ENCODE results near the gene TXLNG.
A peak's percentile ranks its signal among the peaks of the same experiment; 100 is the strongest.

The TXLNG gene

DNA sequence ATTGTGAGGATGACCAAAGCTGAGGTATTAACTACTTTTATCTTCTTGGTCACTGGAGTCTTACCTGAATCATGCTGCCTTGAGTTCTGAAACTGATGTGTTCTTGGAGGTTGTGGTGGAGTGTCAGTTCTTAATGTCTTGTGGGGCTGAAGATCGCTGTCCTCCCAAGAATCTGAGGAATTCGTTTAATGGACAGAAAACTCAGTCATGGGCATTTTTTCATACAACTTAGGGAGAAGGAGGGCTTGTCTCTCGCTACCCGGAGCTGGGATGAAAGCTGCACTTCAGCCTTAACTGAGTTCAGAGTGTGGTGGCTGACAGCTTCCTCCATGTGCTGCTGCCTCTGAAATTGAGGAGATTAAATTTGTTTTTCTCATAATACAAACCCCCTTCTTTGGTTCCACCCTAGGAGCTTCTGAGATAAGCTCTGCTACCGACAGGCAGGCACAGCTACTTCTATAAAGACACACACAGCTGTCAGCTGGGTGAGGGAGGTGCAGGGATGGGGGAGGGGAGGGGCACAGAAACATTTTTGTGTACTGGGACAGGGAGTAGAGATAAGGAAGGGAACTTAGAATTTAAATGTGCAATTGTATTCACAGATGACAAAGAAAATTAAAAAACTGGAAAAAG, 53.1 kb downstream of the TXLNG start:
- Histone ChIP-seq H3K36me3 (ENCODE audit: control insufficient read depth, insufficient read depth, low read length, severe bottlenecking) (peaks cover 96% of the 10 kb centered on the region), H3K4me1 (ENCODE audit: control insufficient read depth, insufficient read depth, low read length) (peaks cover 46% of the 10 kb centered on the region), H3K4me3 (ENCODE audit: low read length) (no peak overlapping the region), H3K27me3 (replicated peaks; ENCODE audit: control insufficient read depth, insufficient read depth, low read length) (no peaks in the 10 kb centered on the region), H3K9me3 (ENCODE audit: control insufficient read depth, low read length) (no peaks in the 10 kb centered on the region), H3K9ac (ENCODE audit: low read length) (peak overlapping the region; percentile 67)
- DNase-seq (ENCODE audit: low read depth) = no peak

DNA sequence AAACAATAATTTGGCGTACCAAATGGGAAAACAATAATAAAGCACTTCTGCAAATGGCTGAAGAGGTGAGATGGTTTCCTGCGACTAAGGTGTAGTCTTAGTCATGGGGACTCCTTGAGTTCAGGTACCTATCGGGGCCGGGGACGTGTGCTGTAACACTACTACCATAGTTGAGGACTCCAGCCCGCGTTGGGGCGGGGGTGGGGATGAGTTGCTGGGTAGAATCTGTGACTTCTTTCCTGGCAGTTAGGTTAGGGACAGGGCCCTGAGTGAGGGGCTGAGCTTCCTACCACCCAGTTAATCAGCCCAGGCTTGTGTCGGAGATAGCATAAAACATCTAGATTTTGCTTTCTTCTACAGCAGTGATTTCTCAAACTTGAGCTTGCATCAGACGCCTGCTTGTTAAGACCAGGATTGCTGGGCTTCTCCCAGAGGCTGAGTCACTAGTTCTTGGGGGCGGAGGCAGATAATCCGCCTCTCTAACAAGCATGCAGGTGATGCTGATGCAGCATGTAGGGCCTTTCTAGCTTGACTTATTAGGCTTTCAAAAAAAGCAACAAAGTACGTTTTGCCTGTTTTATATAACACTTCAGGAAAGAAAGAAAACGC, 53.7 kb downstream of the TXLNG start:
- no peaks in the 10 kb centered on the region for H3K27me3 ChIP-seq (replicated peaks; ENCODE audit: control insufficient read depth, insufficient read depth, low read length)
- no peaks in the 10 kb centered on the region for H3K9me3 ChIP-seq (ENCODE audit: control insufficient read depth, low read length)
- peak; percentile 77 for DNase-seq (ENCODE audit: low read depth)
- peaks cover 96% of the 10 kb centered on the region for H3K36me3 ChIP-seq (ENCODE audit: control insufficient read depth, insufficient read depth, low read length, severe bottlenecking)
- H3K9ac ChIP-seq (ENCODE audit: low read length) = peak overlapping the region; percentile 67
- peaks cover 46% of the 10 kb centered on the region for H3K4me1 ChIP-seq (ENCODE audit: control insufficient read depth, insufficient read depth, low read length)
- H3K4me3 ChIP-seq (ENCODE audit: low read length) = no peak overlapping the region

DNA sequence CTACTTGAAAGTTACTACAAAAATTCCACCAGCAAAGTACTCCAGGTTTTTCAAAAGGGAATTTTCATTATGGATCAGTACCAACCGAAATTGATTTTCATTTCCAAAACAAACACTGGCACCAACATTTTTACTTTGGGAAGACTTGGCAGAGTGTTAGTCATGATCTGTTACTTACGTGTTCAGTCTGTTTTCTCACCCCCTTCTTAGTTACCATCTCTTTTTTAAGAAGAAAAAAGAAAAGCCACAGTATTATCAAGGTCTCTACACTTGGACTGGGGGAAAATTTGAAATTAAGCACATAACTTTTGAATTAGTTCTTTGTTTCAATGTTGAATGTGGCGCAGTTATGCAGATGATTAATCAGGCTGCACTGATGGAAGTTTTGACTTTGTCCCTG, 56.4 kb downstream of the TXLNG start:
- no peak for DNase-seq (ENCODE audit: low read depth)
- Histone ChIP-seq H3K4me3 (ENCODE audit: low read length) (no peak overlapping the region), H3K9me3 (ENCODE audit: control insufficient read depth, low read length) (no peaks in the 10 kb centered on the region), H3K4me1 (ENCODE audit: control insufficient read depth, insufficient read depth, low read length) (peaks cover 36% of the 10 kb centered on the region), H3K27me3 (replicated peaks; ENCODE audit: control insufficient read depth, insufficient read depth, low read length) (no peaks in the 10 kb centered on the region), H3K36me3 (ENCODE audit: control insufficient read depth, insufficient read depth, low read length, severe bottlenecking) (peaks cover 86% of the 10 kb centered on the region), H3K9ac (ENCODE audit: low read length) (no peak overlapping the region)

- peaks cover 80% of the 10 kb centered on the region for H3K36me3 ChIP-seq (ENCODE audit: control insufficient read depth, insufficient read depth, low read length, severe bottlenecking)
These were observed 57.1 kb downstream of the TXLNG start for GRCh38 chrX:16843208-16843909.

GRCh38 chrX:16845686-16846085, 59.4 kb downstream of the TXLNG start:
- Histone ChIP-seq H3K27me3 (replicated peaks; ENCODE audit: control insufficient read depth, insufficient read depth, low read length) (no peaks in the 10 kb centered on the region), H3K4me1 (ENCODE audit: control insufficient read depth, insufficient read depth, low read length) (peaks cover 9% of the 10 kb centered on the region), H3K36me3 (ENCODE audit: control insufficient read depth, insufficient read depth, low read length, severe bottlenecking) (peaks cover 61% of the 10 kb centered on the region), H3K9me3 (ENCODE audit: control insufficient read depth, low read length) (no peaks in the 10 kb centered on the region), H3K4me3 (ENCODE audit: low read length) (no peak overlapping the region), H3K9ac (ENCODE audit: low read length) (no peak overlapping the region)
- DNase-seq (ENCODE audit: low read depth) = no peak

More at GRCh38 chrX:16843208-16843909, 57.1 kb downstream of the TXLNG start:
- Histone ChIP-seq H3K4me1 (ENCODE audit: control insufficient read depth, insufficient read depth, low read length) (peaks cover 29% of the 10 kb centered on the region), H3K4me3 (ENCODE audit: low read length) (no peak overlapping the region), H3K9me3 (ENCODE audit: control insufficient read depth, low read length) (no peaks in the 10 kb centered on the region), H3K27me3 (replicated peaks; ENCODE audit: control insufficient read depth, insufficient read depth, low read length) (no peaks in the 10 kb centered on the region), H3K9ac (ENCODE audit: low read length) (no peak overlapping the region)
- no peak for DNase-seq (ENCODE audit: low read depth)

- Histone ChIP-seq H3K36me3 (ENCODE audit: control insufficient read depth, insufficient read depth, low read length, severe bottlenecking) (peaks cover 53% of the 10 kb centered on the region), H3K9ac (ENCODE audit: low read length) (no peak overlapping the region), H3K27me3 (replicated peaks; ENCODE audit: control insufficient read depth, insufficient read depth, low read length) (no peaks in the 10 kb centered on the region), H3K4me1 (ENCODE audit: control insufficient read depth, insufficient read depth, low read length) (peaks cover 8% of the 10 kb centered on the region), H3K4me3 (ENCODE audit: low read length) (no peak overlapping the region), H3K9me3 (ENCODE audit: control insufficient read depth, low read length) (no peaks in the 10 kb centered on the region)
- DNase-seq (ENCODE audit: low read depth) = no peak
These were observed 62.3 kb downstream of the TXLNG start for GRCh38 chrX:16848541-16848940.

GRCh38 chrX:16851421-16851820, 65.2 kb downstream of the TXLNG start:
- Histone ChIP-seq H3K9ac (ENCODE audit: low read length) (no peak overlapping the region), H3K4me3 (ENCODE audit: low read length) (no peak overlapping the region), H3K36me3 (ENCODE audit: control insufficient read depth, insufficient read depth, low read length, severe bottlenecking) (peaks cover 33% of the 10 kb centered on the region), H3K4me1 (ENCODE audit: control insufficient read depth, insufficient read depth, low read length) (peaks cover 8% of the 10 kb centered on the region), H3K27me3 (replicated peaks; ENCODE audit: control insufficient read depth, insufficient read depth, low read length) (no peaks in the 10 kb centered on the region), H3K9me3 (ENCODE audit: control insufficient read depth, low read length) (no peaks in the 10 kb centered on the region)
- peak; percentile 44 for DNase-seq (ENCODE audit: low read depth)

- no peak overlapping the region for H3K4me3 ChIP-seq (ENCODE audit: low read length)
- peaks cover 8% of the 10 kb centered on the region for H3K4me1 ChIP-seq (ENCODE audit: control insufficient read depth, insufficient read depth, low read length)
- no peak for DNase-seq (ENCODE audit: low read depth)
- H3K36me3 ChIP-seq (ENCODE audit: control insufficient read depth, insufficient read depth, low read length, severe bottlenecking) = peaks cover 34% of the 10 kb centered on the region
- H3K9ac ChIP-seq (ENCODE audit: low read length) = no peak overlapping the region
- peaks cover 1% of the 10 kb centered on the region for H3K9me3 ChIP-seq (ENCODE audit: control insufficient read depth, low read length)
- no peaks in the 10 kb centered on the region for H3K27me3 ChIP-seq (replicated peaks; ENCODE audit: control insufficient read depth, insufficient read depth, low read length)
These were observed 65.6 kb downstream of the TXLNG start for GRCh38 chrX:16851827-16852226.

GRCh38 chrX:16852617-16853179, 66.4 kb downstream of the TXLNG start:
- peaks cover 43% of the 10 kb centered on the region for H3K36me3 ChIP-seq (ENCODE audit: control insufficient read depth, insufficient read depth, low read length, severe bottlenecking)
- peaks cover 8% of the 10 kb centered on the region for H3K4me1 ChIP-seq (ENCODE audit: control insufficient read depth, insufficient read depth, low read length)
- no peak overlapping the region for H3K4me3 ChIP-seq (ENCODE audit: low read length)
- no peak overlapping the region for H3K9ac ChIP-seq (ENCODE audit: low read length)
- H3K9me3 ChIP-seq (ENCODE audit: control insufficient read depth, low read length) = peaks cover 8% of the 10 kb centered on the region
- no peaks in the 10 kb centered on the region for H3K27me3 ChIP-seq (replicated peaks; ENCODE audit: control insufficient read depth, insufficient read depth, low read length)
- DNase-seq (ENCODE audit: low read depth) = no peak

DNA sequence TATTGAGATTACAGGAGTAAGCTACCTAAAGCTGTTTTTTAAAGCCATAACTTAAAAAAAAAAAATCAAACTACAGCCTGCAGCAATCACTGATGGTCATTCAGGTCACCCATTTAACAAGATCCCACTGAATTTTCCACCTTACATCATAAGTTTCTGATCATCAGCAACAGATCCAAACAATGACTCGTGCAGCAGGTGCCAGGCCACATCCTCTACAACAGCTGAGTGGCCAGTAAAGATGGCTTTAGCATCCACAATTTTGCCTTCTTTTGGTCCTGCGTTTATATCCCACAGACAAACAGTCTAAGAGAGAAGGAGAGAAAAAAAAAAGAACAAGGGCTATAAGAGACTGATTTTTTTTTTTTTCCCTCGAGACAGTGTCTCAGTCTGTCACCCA, 67.3 kb downstream of the TXLNG start:
- Histone ChIP-seq H3K9me3 (ENCODE audit: control insufficient read depth, low read length) (peaks cover 8% of the 10 kb centered on the region), H3K36me3 (ENCODE audit: control insufficient read depth, insufficient read depth, low read length, severe bottlenecking) (peaks cover 46% of the 10 kb centered on the region)

GRCh38 chrX:16855363-16856075, 69.3 kb downstream of the TXLNG start:
- no peak overlapping the region for H3K9ac ChIP-seq (ENCODE audit: low read length)
- no peaks in the 10 kb centered on the region for H3K27me3 ChIP-seq (replicated peaks; ENCODE audit: control insufficient read depth, insufficient read depth, low read length)
- H3K4me1 ChIP-seq (ENCODE audit: control insufficient read depth, insufficient read depth, low read length) = peaks cover 8% of the 10 kb centered on the region
- no peak for DNase-seq (ENCODE audit: low read depth)
- H3K36me3 ChIP-seq (ENCODE audit: control insufficient read depth, insufficient read depth, low read length, severe bottlenecking) = peaks cover 49% of the 10 kb centered on the region
- no peak overlapping the region for H3K4me3 ChIP-seq (ENCODE audit: low read length)
- H3K9me3 ChIP-seq (ENCODE audit: control insufficient read depth, low read length) = peaks cover 8% of the 10 kb centered on the region

More for the DNA sequence above, 67.3 kb downstream of the TXLNG start:
- Histone ChIP-seq H3K9ac (ENCODE audit: low read length) (no peak overlapping the region), H3K27me3 (replicated peaks; ENCODE audit: control insufficient read depth, insufficient read depth, low read length) (no peaks in the 10 kb centered on the region), H3K4me3 (ENCODE audit: low read length) (no peak overlapping the region), H3K4me1 (ENCODE audit: control insufficient read depth, insufficient read depth, low read length) (peaks cover 8% of the 10 kb centered on the region)
- DNase-seq (ENCODE audit: low read depth) = no peak

All from adipocyte (in vitro differentiated cells).